H9 (cell line): ENCODE data around the gene SH3BP2. TPM values are rescaled to one million over a fixed set of nuclear protein-coding genes. Genes with fewer than 3 reads are reported as not detected.

Experiments used
- DNase-seq: peaks from one replicate; pipeline ENCODE4 v3.0.0-alpha.2; 2017
- H2AFZ ChIP-seq: one replicate; pipeline ENCODE4 v1.6.1; 2013; ENCODE audit warnings: mild to moderate bottlenecking, low read length, control low read depth, moderate library complexity
- H2AK5ac ChIP-seq: 2 replicates; pipeline ENCODE4 v1.6.1; 2013; ENCODE audit warnings: low read length, control low read depth, mixed read lengths; ENCODE audit not compliant: insufficient read length
- H2BK120ac ChIP-seq: one replicate; pipeline ENCODE4 v1.6.1; 2013; ENCODE audit warnings: low read depth, mild to moderate bottlenecking, low read length, control low read depth, inconsistent platforms; ENCODE audit not compliant: poor library complexity, severe bottlenecking
- H2BK12ac ChIP-seq: 2 replicates; pipeline ENCODE4 v1.6.1; 2013; ENCODE audit warnings: low read length, control low read depth, mixed read lengths, low read depth; ENCODE audit not compliant: insufficient read length
- H2BK15ac ChIP-seq: 2 replicates; pipeline ENCODE4 v1.6.1; 2013; ENCODE audit warnings: low read depth, low read length, control low read depth
- H2BK20ac ChIP-seq: one replicate; pipeline ENCODE4 v1.6.1; 2013; ENCODE audit warnings: low read depth, mild to moderate bottlenecking, low read length, control low read depth, inconsistent platforms; ENCODE audit not compliant: poor library complexity, severe bottlenecking
- H2BK5ac ChIP-seq: 2 replicates; pipeline ENCODE4 v1.6.1; 2013; ENCODE audit warnings: low read length, control low read depth, mixed read lengths; ENCODE audit not compliant: insufficient read length
- H3K14ac ChIP-seq: 2 replicates; pipeline ENCODE4 v1.6.1; 2013; ENCODE audit warnings: low read length, control low read depth; ENCODE audit not compliant: insufficient read depth
- H3K18ac ChIP-seq: 2 replicates; pipeline ENCODE4 v1.6.1; 2013; ENCODE audit warnings: low read depth, mild to moderate bottlenecking, mixed read lengths, low read length, control low read depth; ENCODE audit not compliant: insufficient read length
- H3K23ac ChIP-seq: 2 replicates; pipeline ENCODE4 v1.6.1; 2013; ENCODE audit warnings: low read length, control low read depth, mixed read lengths, low read depth; ENCODE audit not compliant: insufficient read length
- H3K23me2 ChIP-seq: 2 replicates; pipeline ENCODE4 v1.6.1; 2013; ENCODE audit warnings: low read depth, mild to moderate bottlenecking, mixed read lengths, low read length, control low read depth; ENCODE audit not compliant: insufficient read length, poor library complexity, severe bottlenecking
- H3K27ac ChIP-seq: 2 replicates; pipeline ENCODE4 v1.5.1; 2013; ENCODE audit warnings: low read length, control low read depth, mixed read lengths, low read depth; ENCODE audit not compliant: insufficient read length
- H3K27me3 ChIP-seq: 2 replicates; pipeline ENCODE4 v1.6.1; 2013; ENCODE audit warnings: low read length, control low read depth, inconsistent platforms; ENCODE audit not compliant: insufficient read depth
- H3K4ac ChIP-seq: 2 replicates; pipeline ENCODE4 v1.6.1; 2013; ENCODE audit warnings: low read depth, mild to moderate bottlenecking, control low read depth, inconsistent platforms, low read length, moderate library complexity
- H3K4me1 ChIP-seq: 2 replicates; pipeline ENCODE4 v1.6.1; 2013; ENCODE audit warnings: low read length, control low read depth, inconsistent platforms; ENCODE audit not compliant: insufficient read depth
- H3K4me2 ChIP-seq: 2 replicates; pipeline ENCODE4 v1.6.1; 2013; ENCODE audit warnings: low read length, control low read depth, mixed read lengths; ENCODE audit not compliant: insufficient read length, insufficient read depth
- H3K56ac ChIP-seq: 2 replicates; pipeline ENCODE4 v1.6.1; 2013; ENCODE audit warnings: low read depth, mild to moderate bottlenecking, mixed read lengths, low read length, control low read depth; ENCODE audit not compliant: insufficient read length
- H3K79me1 ChIP-seq: 2 replicates; pipeline ENCODE4 v1.6.1; 2013; ENCODE audit warnings: low read depth, mild to moderate bottlenecking, moderate library complexity, low read length, control low read depth, inconsistent platforms; ENCODE audit not compliant: insufficient read depth, poor library complexity, severe bottlenecking
- H3K79me2 ChIP-seq: 2 replicates; pipeline ENCODE4 v1.6.1; 2013; ENCODE audit warnings: low read length, control low read depth, inconsistent platforms; ENCODE audit not compliant: insufficient read depth
- H3K9ac ChIP-seq: 2 replicates; pipeline ENCODE4 v1.6.1; 2013; ENCODE audit warnings: low read length, control low read depth, mixed read lengths; ENCODE audit not compliant: insufficient read length; ENCODE audit errors: extremely low read depth
- H3K9me3 ChIP-seq: one replicate; pipeline ENCODE4 v1.6.1; 2013; ENCODE audit warnings: low read depth, low read length, inconsistent platforms; ENCODE audit not compliant: control insufficient read depth
- H3T11ph ChIP-seq: one replicate; pipeline ENCODE4 v1.6.1; 2013; ENCODE audit warnings: mild to moderate bottlenecking, low read length, control low read depth, inconsistent platforms
- H4K20me1 ChIP-seq: one replicate; pipeline ENCODE4 v1.6.1; 2013; ENCODE audit not compliant: control insufficient read depth, insufficient read length, insufficient read depth
- H4K5ac ChIP-seq: 2 replicates; pipeline ENCODE4 v1.6.1; 2013; ENCODE audit warnings: low read depth, mild to moderate bottlenecking, mixed read lengths, low read length, control low read depth; ENCODE audit not compliant: insufficient read length
- H4K8ac ChIP-seq: replicated peaks from 2 replicates; pipeline ENCODE4 v1.6.1; 2013; ENCODE audit warnings: low read length, control low read depth, mixed read lengths, low read depth; ENCODE audit not compliant: insufficient read length
- H4K91ac ChIP-seq: 2 replicates; pipeline ENCODE4 v1.6.1; 2013; ENCODE audit warnings: low read depth, mild to moderate bottlenecking, moderate library complexity, mixed read lengths, low read length, control low read depth; ENCODE audit not compliant: insufficient read length
- H3K27ac Mint-ChIP-seq, 3 experiments: 2 replicates in 2 of 3; 3 replicates in 1 of 3; pipeline ENCODE4 v1.8.0; 2020 to 2021; ENCODE audit warnings: mixed read lengths in 3 of 3, mild to moderate bottlenecking in 1 of 3, moderate library complexity in 1 of 3
- H3K27me3 Mint-ChIP-seq: 2 replicates; pipeline ENCODE4 v1.8.0; 2021; ENCODE audit warnings: low read depth, mild to moderate bottlenecking, moderate library complexity, mixed read lengths
- H3K36me3 Mint-ChIP-seq, 3 experiments: 2 replicates in 2 of 3; 3 replicates in 1 of 3; pipeline ENCODE4 v1.8.0; 2020 to 2021; ENCODE audit warnings: low read depth in 3 of 3, mixed read lengths in 3 of 3; ENCODE audit not compliant: insufficient read depth in 1 of 3
- H3K4me1 Mint-ChIP-seq, 2 experiments: 2 replicates each; pipeline ENCODE4 v1.8.0; 2020; ENCODE audit warnings: mixed read lengths in 2 of 2
- H3K4me3 Mint-ChIP-seq, 2 experiments: 2 replicates in 1 of 2; 3 replicates in 1 of 2; pipeline ENCODE4 v1.8.0; 2020 to 2021; ENCODE audit warnings: mild to moderate bottlenecking in 2 of 2, mixed read lengths in 2 of 2, moderate library complexity in 1 of 2
- H3K9me3 Mint-ChIP-seq, 2 experiments: 2 replicates in 1 of 2; 3 replicates in 1 of 2; pipeline ENCODE4 v1.8.0; 2020; ENCODE audit warnings: mild to moderate bottlenecking in 2 of 2, mixed read lengths in 2 of 2, moderate library complexity in 1 of 2
- CTCF ChIP-seq: fragments of 200-600 bp; sonication (generic); conservative IDR thresholded peaks from 3 replicates; pipeline ENCODE4 v1.8.0; 2021; ENCODE audit warnings: antibody characterized with exemption, mild to moderate bottlenecking
- WGBS: extraction: QIAGEN DNeasy Blood & Tissue Kit; methylation state at CpG from one replicate; pipeline ENCODE4 v1.1.7; 2013; ENCODE audit warnings: missing lambda C conversion rate, low lambda C conversion rate, mixed read lengths; ENCODE audit not compliant: insufficient read length; ENCODE audit errors: extremely low coverage; 5-methylcytosine and 5-hydroxymethylcytosine counted together
- total RNA-seq: library from RNA; stranded (reverse); gene quantifications from 2 replicates; pipeline ENCODE4 v1.2.1, GENCODE V29; 2021

SH3BP2 gene
- total RNA-seq, 1 experiment from 2014 or later = 37.6 TPM

GRCh38 chr4:2802618-2803531 lies 10.0 kb downstream of the SH3BP2 start:
- Histone ChIP-seq H3K79me1 (no peaks in the 10 kb centered on the region), H4K91ac (no peak overlapping the region), H3K9me3 (no peaks in the 10 kb centered on the region), H4K8ac (no peak overlapping the region), H4K20me1 (peaks cover 5% of the 10 kb centered on the region), H3K23ac (no peak overlapping the region), H2BK12ac (no peak overlapping the region), H3K4me2 (no peak overlapping the region), H2BK5ac (no peak overlapping the region), H3K56ac (no peak overlapping the region), H3K4me1 (no peaks in the 10 kb centered on the region), H3K23me2 (no peaks in the 10 kb centered on the region), H2AFZ (no peak overlapping the region), H3K18ac (no peak overlapping the region), H3T11ph (no peak overlapping the region), H2AK5ac (no peak overlapping the region), H4K5ac (no peak overlapping the region), H3K9ac (no peak overlapping the region), H3K27me3 (no peaks in the 10 kb centered on the region), H2BK15ac (no peak overlapping the region), H3K27ac (no peak overlapping the region), H3K79me2 (no peaks in the 10 kb centered on the region), H2BK120ac (no peak overlapping the region), H3K14ac (no peak overlapping the region), H2BK20ac (no peak overlapping the region), H3K4ac (no peak overlapping the region)
- H3K27me3 Mint-ChIP-seq = no peaks in the 10 kb centered on the region
- 0 out of 7 replicates have a peak, but pooled peaks cover 0 to 2% (median 0%) of the 10 kb centered on the region in 3 experiments for H3K36me3 Mint-ChIP-seq
- no peak for DNase-seq
- H3K4me1 Mint-ChIP-seq = peaks cover 8 to 23% of the 10 kb centered on the region in 2 experiments
- H3K9me3 Mint-ChIP-seq = no peaks in the 10 kb centered on the region
- H3K27ac Mint-ChIP-seq = no peak overlapping the region
- no peak for TF ChIP-seq CTCF
- no peak overlapping the region for H3K4me3 Mint-ChIP-seq
- WGBS = no CpG with 5 or more reads among the region's 27 CpGs
